Gastroesophageal sphincter (tissue), 4 donors: Measurements from ENCODE around the gene GHRH. TPM values are rescaled to one million over a fixed set of nuclear protein-coding genes. Genes with fewer than 3 reads are reported as not detected.

ENCODE experiments used
- ATAC-seq: fragments of 150-250 bp; one replicate; pipeline ENCODE4 v1.9.1; 2016; ENCODE audit warnings: mild to moderate bottlenecking, moderate library complexity
- H3K27ac ChIP-seq, 4 donors: fragments of 200-600 bp; sonication (generic) in 3 of 4; 1 replicate in 3 of 4; 2 replicates in 1 of 4; pipeline ENCODE4 v1.5.1; 2016 to 2019
- H3K27me3 ChIP-seq: fragments of 200-600 bp; sonication (generic); one replicate; pipeline ENCODE4 v1.5.1; 2019
- H3K36me3 ChIP-seq, 2 donors: fragments of 200-600 bp; sonication (generic); one replicate each; pipeline ENCODE4 v1.5.1; 2019; ENCODE audit warnings: control low read depth in 1 of 2
- H3K4me1 ChIP-seq, 3 donors: fragments of 200-600 bp; sonication (generic); 1 replicate in 2 of 3; 2 replicates in 1 of 3; pipeline ENCODE4 v1.5.1; 2016 to 2019; ENCODE audit warnings: control low read depth in 2 of 3
- H3K4me3 ChIP-seq, 2 donors: fragments of 200-600 bp; sonication (generic); one replicate each; pipeline ENCODE4 v1.5.1; 2019; ENCODE audit warnings: mild to moderate bottlenecking in 1 of 2, moderate library complexity in 1 of 2
- H3K9me3 ChIP-seq, 3 donors: fragments of 200-600 bp; sonication (generic); one replicate each; pipeline ENCODE4 v1.5.1; 2017 to 2019; ENCODE audit warnings: control low read depth in 2 of 3
- EP300 ChIP-seq: sonication (generic); formaldehyde crosslinking; IDR thresholded peaks from one replicate; pipeline ENCODE4 v1.6.1; 2017; ENCODE audit warnings: antibody characterized with exemption, mild to moderate bottlenecking
- POLR2A ChIP-seq, 2 donors: fragments of 450-650 bp; IDR thresholded peaks; one replicate each; pipeline ENCODE4 v1.6.1; 2017; ENCODE audit warnings: antibody characterized with exemption in 2 of 2, mild to moderate bottlenecking in 2 of 2, moderate library complexity in 1 of 2
- POLR2AphosphoS5 ChIP-seq: sonication (generic); formaldehyde crosslinking; IDR thresholded peaks from one replicate; pipeline ENCODE4 v1.6.1; 2017; ENCODE audit warnings: antibody characterized with exemption
- WGBS, 2 donors: methylation state at CpG; one replicate each; pipeline ENCODE4 v1.1.5; 2018; ENCODE audit warnings: low coverage in 1 of 2; 5-methylcytosine and 5-hydroxymethylcytosine counted together
- total RNA-seq, 4 donors: library from RNA; depleted of rRNA; stranded (reverse); fragments of >200 nt; gene quantifications; one replicate each; pipeline ENCODE4 v1.1.0, GENCODE V29; 2016
- TF ChIP-seq, protein P1 (sequence below), 4 experiments: fragments of 200-600 bp in 2 of 4; fragments of 450-650 bp in 2 of 4; sonication (generic) in 1 of 4; IDR thresholded peaks; one replicate each; pipeline ENCODE4 v1.5.1; 2017 to 2019; ENCODE audit warnings: antibody characterized with exemption in 4 of 4, mild to moderate bottlenecking in 2 of 4, moderate library complexity in 2 of 4

GHRH gene
- total RNA-seq, 4 donors from 2014 or later = not detected

DNA sequence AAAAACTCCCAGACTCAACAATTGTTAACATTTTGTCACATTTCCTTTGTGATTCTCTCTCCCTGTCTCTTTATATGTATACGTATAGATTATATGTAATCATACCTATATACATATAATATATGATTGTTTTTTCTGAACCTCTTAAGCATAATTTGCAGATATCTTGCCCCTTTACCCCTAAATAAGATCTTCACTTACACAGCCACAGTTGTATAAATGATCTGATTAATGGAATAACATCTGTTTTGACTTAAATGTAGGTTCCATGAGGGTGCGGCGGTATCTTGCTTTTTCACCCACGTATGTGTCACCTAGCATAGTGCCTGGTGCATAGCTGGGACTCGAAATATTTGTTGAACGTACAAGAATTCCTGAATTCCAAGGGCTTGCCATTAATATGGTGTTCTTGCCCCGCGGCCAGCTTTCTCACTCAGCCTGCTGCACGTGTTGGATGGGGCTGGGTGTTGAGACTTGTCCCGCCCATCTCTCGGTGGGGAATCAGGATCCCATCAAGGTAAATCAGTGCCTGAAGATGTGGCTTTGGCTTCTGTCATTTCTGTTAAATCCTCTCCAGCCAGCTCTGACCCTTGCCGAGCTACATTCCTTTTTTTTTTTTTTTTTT is 17.5 kb upstream of the GHRH start:
- Histone ChIP-seq H3K27ac (no peak overlapping the region), H3K36me3 (no peaks in the 10 kb centered on the region), H3K4me1 (peaks cover 0 to 24% (median 7%) of the 10 kb centered on the region in 3 donors), H3K4me3 (no peak overlapping the region), H3K27me3 (peaks cover 4% of the 10 kb centered on the region), H3K9me3 (no peaks in the 10 kb centered on the region)
- WGBS, 2 donors = 75 to 97% methylated on average over 6 to 12 of the region's 12 CpGs
- no peak for TF ChIP-seq POLR2A (IDR thresholded peaks at IDR 0.05)
- ATAC-seq = no peak

DNA sequence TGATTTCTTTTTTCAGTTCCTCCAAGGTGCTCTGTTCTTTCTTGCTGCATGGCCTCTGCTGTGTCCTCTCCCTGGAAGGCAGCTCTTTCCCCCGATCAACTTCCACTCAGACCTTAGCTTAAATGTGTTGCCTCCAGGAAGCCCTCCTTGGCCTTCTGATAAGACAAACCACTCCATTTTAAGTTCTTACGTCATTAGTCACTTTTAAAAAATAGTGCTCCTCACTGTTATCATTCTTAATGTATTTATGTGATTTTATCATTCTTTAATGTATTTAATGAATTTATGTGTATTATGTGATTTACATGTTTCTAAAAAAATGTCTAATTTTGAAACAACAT is 15.6 kb upstream of the GHRH start:
- Histone ChIP-seq H3K4me1 (peaks cover 0 to 18% (median 7%) of the 10 kb centered on the region in 3 donors), H3K36me3 (no peaks in the 10 kb centered on the region), H3K4me3 (no peak overlapping the region), H3K9me3 (no peaks in the 10 kb centered on the region), H3K27ac (peak overlapping the region in 3 of 4 donors; percentile 20 to 65 (median 53)), H3K27me3 (peaks cover 4% of the 10 kb centered on the region)
- TF ChIP-seq POLR2AphosphoS5 = no peak
- TF ChIP-seq, protein P1, sequence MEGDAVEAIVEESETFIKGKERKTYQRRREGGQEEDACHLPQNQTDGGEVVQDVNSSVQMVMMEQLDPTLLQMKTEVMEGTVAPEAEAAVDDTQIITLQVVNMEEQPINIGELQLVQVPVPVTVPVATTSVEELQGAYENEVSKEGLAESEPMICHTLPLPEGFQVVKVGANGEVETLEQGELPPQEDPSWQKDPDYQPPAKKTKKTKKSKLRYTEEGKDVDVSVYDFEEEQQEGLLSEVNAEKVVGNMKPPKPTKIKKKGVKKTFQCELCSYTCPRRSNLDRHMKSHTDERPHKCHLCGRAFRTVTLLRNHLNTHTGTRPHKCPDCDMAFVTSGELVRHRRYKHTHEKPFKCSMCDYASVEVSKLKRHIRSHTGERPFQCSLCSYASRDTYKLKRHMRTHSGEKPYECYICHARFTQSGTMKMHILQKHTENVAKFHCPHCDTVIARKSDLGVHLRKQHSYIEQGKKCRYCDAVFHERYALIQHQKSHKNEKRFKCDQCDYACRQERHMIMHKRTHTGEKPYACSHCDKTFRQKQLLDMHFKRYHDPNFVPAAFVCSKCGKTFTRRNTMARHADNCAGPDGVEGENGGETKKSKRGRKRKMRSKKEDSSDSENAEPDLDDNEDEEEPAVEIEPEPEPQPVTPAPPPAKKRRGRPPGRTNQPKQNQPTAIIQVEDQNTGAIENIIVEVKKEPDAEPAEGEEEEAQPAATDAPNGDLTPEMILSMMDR (IDR thresholded peaks at IDR 0.05) = no peak
- TF ChIP-seq EP300 = no peak
- TF ChIP-seq POLR2A (IDR thresholded peaks at IDR 0.05) = no peak
- 64 to 69% methylated on average over 2 of the region's 2 CpGs for WGBS, 2 donors
- ATAC-seq = no peak

DNA sequence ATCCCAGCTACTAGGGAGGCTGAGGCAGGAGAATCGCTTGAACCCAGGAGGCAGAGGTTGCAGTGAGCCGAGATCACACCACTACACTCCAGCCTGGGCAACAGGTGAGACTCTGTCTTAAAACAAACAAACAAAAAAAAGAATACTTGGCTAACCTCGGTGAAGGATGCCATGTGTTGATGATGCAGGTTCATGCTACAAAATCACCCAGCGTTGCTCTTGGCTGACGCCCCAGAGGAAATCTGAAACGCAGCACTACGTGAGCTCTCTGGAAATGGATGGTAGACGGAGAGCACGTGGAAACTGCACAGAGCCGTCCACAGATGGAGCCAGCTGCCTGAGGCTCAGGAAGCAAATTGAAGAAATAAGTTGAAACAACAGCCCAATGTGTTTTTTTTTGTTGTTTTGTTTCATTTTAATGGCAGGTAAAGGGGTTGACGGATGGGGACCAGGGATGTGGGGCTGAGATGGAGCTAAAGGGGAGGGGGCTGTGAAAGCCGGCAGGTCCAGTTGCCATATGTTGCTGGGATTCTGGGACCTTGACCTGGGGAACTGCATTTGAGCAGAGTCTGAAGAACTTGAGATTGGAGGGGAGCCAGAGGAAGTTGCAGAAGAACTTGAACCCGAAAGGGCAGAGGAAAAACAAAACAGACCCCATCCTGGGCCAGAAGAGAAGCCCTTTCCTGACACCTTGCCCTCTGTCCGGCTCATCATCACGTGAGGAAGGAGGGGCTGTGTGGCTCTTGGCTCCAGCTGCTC is 15.1 kb upstream of the GHRH start:
- H3K27ac ChIP-seq = peak overlapping the region in 3 of 4 donors; percentile 20 to 65 (median 53)

DNA sequence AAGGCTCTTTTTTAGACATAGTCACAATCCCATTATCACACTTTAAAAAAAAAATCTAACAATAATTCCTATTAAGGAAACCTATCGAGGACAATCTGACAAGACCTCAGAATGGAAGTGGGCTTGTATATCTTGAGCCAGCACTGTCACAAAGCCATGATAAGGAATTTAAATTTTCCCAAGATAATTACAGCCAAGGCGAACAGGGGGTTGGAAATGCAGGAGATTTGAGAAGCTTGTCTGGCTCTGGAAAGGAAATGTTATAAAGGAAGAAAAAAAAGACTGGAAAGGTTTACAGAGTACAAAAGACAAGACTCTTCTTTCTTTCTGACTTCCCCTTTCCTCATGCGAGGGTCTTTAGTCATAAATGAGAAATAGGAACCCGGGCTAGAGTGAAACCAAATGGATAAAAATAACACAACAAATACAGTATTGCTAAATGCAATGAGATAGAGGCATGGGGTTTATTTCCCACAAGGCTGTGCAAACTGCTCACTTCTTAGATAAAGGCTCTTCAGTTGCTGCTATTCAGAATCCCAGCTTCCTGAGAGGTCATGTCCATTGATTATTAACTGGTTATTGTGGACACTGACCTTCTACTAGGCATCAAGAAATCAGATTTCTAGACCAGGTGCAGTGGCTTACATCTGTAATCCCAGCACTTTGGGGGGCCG is 13.4 kb upstream of the GHRH start:
- peaks cover 0 to 20% (median 7%) of the 10 kb centered on the region in 3 donors for H3K4me1 ChIP-seq
- 37 to 75% methylated on average over 4 of the region's 5 CpGs for WGBS, 2 donors
- no peak overlapping the region for H3K27ac ChIP-seq
- TF ChIP-seq EP300 (no peak), POLR2A (IDR thresholded peaks at IDR 0.05) (no peak), POLR2AphosphoS5 (no peak)
- TF ChIP-seq, protein P1 (IDR thresholded peaks at IDR 0.05) = no peak
- H3K36me3 ChIP-seq = no peaks in the 10 kb centered on the region
- no peak for ATAC-seq
- no peak overlapping the region for H3K4me3 ChIP-seq
- peaks cover 4% of the 10 kb centered on the region for H3K27me3 ChIP-seq
- no peaks in the 10 kb centered on the region for H3K9me3 ChIP-seq

More for the DNA sequence above, 15.1 kb upstream of the GHRH start:
- Histone ChIP-seq H3K27me3 (peaks cover 4% of the 10 kb centered on the region), H3K36me3 (no peaks in the 10 kb centered on the region), H3K9me3 (no peaks in the 10 kb centered on the region), H3K4me1 (peaks cover 0 to 18% (median 7%) of the 10 kb centered on the region in 3 donors), H3K4me3 (no peak overlapping the region)
- TF ChIP-seq POLR2AphosphoS5 = no peak
- TF ChIP-seq, protein P1 (IDR thresholded peaks at IDR 0.05) = peak in 1 of 4 experiments; percentile 37
- 18 to 23% methylated on average over 13 to 15 of the region's 15 CpGs for WGBS, 2 donors
- ATAC-seq = peak; percentile 84

DNA sequence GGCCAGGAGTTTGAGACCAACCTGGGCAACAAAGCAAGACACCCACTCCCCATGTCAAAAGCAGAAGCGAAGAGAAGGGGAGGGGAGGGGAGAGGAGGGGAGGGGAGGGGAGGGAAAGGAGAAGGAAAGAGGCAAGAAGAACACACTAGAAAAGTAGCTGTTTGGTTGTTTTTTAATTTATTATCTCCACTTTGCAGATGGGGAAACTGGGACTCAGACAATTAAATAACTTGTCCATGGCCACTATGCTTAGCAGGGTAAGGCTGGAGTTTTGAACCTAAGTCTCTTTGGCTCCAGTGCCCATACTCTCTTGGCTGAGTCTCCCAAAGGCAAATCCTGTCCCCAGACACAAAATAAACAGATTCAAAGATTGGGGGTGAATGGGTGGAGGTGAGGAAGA is 12.4 kb upstream of the GHRH start:
- Histone ChIP-seq H3K9me3 (no peaks in the 10 kb centered on the region), H3K36me3 (no peaks in the 10 kb centered on the region), H3K4me1 (peaks cover 0 to 26% (median 7%) of the 10 kb centered on the region in 3 donors), H3K4me3 (no peak overlapping the region), H3K27me3 (no peaks in the 10 kb centered on the region), H3K27ac (no peak overlapping the region)
- no peak for ATAC-seq
- 100% methylated on average over 1 of the region's 1 CpG; no CpG with 5 or more reads in 1 of the 2 donors for whole genome bisulfite sequencing, 2 donors
- TF ChIP-seq, protein P1 (IDR thresholded peaks at IDR 0.05) = no peak
- TF ChIP-seq POLR2AphosphoS5 = no peak
- no peak for TF ChIP-seq EP300
- TF ChIP-seq POLR2A (IDR thresholded peaks at IDR 0.05) = no peak
